ENCODE results near the gene FHOD1.

GRCh38 chr16:67275321-67275720, 28.0 kb upstream of the FHOD1 start:
- TF ChIP-seq, protein P1, sequence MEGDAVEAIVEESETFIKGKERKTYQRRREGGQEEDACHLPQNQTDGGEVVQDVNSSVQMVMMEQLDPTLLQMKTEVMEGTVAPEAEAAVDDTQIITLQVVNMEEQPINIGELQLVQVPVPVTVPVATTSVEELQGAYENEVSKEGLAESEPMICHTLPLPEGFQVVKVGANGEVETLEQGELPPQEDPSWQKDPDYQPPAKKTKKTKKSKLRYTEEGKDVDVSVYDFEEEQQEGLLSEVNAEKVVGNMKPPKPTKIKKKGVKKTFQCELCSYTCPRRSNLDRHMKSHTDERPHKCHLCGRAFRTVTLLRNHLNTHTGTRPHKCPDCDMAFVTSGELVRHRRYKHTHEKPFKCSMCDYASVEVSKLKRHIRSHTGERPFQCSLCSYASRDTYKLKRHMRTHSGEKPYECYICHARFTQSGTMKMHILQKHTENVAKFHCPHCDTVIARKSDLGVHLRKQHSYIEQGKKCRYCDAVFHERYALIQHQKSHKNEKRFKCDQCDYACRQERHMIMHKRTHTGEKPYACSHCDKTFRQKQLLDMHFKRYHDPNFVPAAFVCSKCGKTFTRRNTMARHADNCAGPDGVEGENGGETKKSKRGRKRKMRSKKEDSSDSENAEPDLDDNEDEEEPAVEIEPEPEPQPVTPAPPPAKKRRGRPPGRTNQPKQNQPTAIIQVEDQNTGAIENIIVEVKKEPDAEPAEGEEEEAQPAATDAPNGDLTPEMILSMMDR (IDR thresholded peaks at IDR 0.05), result no peak
- TF ChIP-seq POLR2A (IDR thresholded peaks at IDR 0.05), result no peak

Data from gastroesophageal sphincter (tissue), 3 donors.